ENCODE data around the gene KANSL1L.

GRCh38 chr2:210020138-210020537, 151.1 kb downstream of the KANSL1L start:
- TF ChIP-seq CTCF (IDR thresholded peaks at IDR 0.05; ENCODE audit: low read length) (no peak), EZH2phosphoT487 (IDR thresholded peaks at IDR 0.05; ENCODE audit: low read length) (no peak)

Measured in MM.1S (cell line).